KBM-7 (cell line): ENCODE measurements around the gene KDM2A.

ENCODE experiments used
- DNase-seq: peaks from one replicate; pipeline ENCODE4 v3.0.0-alpha.2; 2015
- in situ Hi-C: fragments of 300-500 bp; cut with MboI; formaldehyde crosslinking; loops from 2 replicates; pipeline ENCODE4 v1.14.3; 2020; ENCODE audit warnings: low sequenced_read_pairs, low pct_unique_long_range_greater_than_20kb, mixed read lengths

The KDM2A gene

GRCh38 chr11:67303835-67304411 is 184.9 kb downstream of the KDM2A start:
- in situ Hi-C loops: no loop called here
- DNase-seq: no peak

GRCh38 chr11:67304511-67305113 is 185.5 kb downstream of the KDM2A start:
- in situ Hi-C loops: no loop called here

GRCh38 chr11:67306769-67307544 is 187.9 kb downstream of the KDM2A start:
- no peak for DNase-seq
- in situ Hi-C loops: no loop called here

More at GRCh38 chr11:67304511-67305113, 185.5 kb downstream of the KDM2A start:
- no peak for DNase-seq

- in situ Hi-C loops: no loop called here
- DNase-seq: no peak
Observed at GRCh38 chr11:67307545-67308001, 188.5 kb downstream of the KDM2A start.
